K562 (cell line): ENCODE data around the gene BTG2. TPM values are rescaled to one million over a fixed set of nuclear protein-coding genes. Genes with fewer than 3 reads are reported as not detected.

ENCODE experiments used
- BACH1 ChIP-seq: fragments of 200-800 bp; sonication (Bioruptor generic); IDR thresholded peaks from 2 replicates; pipeline ENCODE4 v1.6.1; 2016; ENCODE audit warnings: missing genetic modification characterization, missing compliant biosample characterization
- CBFA2T2 ChIP-seq: fragments of 450-650 bp; conservative IDR thresholded peaks from 2 replicates; pipeline ENCODE4 v1.6.1; 2017; ENCODE audit warnings: mild to moderate bottlenecking
- FOS ChIP-seq: IDR thresholded peaks from 3 replicates; pipeline ENCODE4 v1.6.1; 2011; ENCODE audit not compliant: insufficient read length; ENCODE audit errors: extremely low read depth
- FOXM1 ChIP-seq, 2 experiments: fragments of 450-650 bp in 1 of 2; sonication (generic) in 1 of 2; formaldehyde crosslinking in 1 of 2; IDR thresholded peaks; 2 replicates each; pipeline versions ENCODE4 v1.6.1 to v1.9.0; 2017 to 2022; ENCODE audit warnings: low read depth in 2 of 2, mild to moderate bottlenecking in 2 of 2, missing genetic modification reagents in 1 of 2, moderate library complexity in 1 of 2
- NCOA6 ChIP-seq: fragments of 450-650 bp; IDR thresholded peaks from 2 replicates; pipeline ENCODE4 v1.6.1; 2017; ENCODE audit warnings: mild to moderate bottlenecking
- NR2C2 ChIP-seq, 2 experiments: fragments of 200-800 bp in 1 of 2; sonication (Bioruptor generic) in 1 of 2; sonication (generic) in 1 of 2; formaldehyde crosslinking in 1 of 2; IDR thresholded peaks; 2 replicates each; pipeline versions ENCODE4 v1.6.1 to v1.8.0; 2016 to 2022; ENCODE audit warnings: mild to moderate bottlenecking in 1 of 2, missing compliant biosample characterization in 1 of 2, missing genetic modification characterization in 1 of 2, missing genetic modification reagents in 1 of 2
- POLR2AphosphoS2 ChIP-seq: IDR thresholded peaks from 2 replicates; pipeline ENCODE4 v1.6.1; 2012; ENCODE audit warnings: low read length, improper control_type of control experiment
- POLR2AphosphoS5 ChIP-seq: IDR thresholded peaks from 2 replicates; pipeline ENCODE4 v1.6.1; 2011; ENCODE audit warnings: mild to moderate bottlenecking, low read depth, low read length, moderate library complexity; ENCODE audit not compliant: control insufficient read depth, insufficient read depth
- PURB ChIP-seq: sonication (generic); formaldehyde crosslinking; IDR thresholded peaks from 2 replicates; pipeline ENCODE4 v1.9.0; 2021; ENCODE audit warnings: low read depth, mild to moderate bottlenecking, missing genetic modification reagents
- SP2 ChIP-seq: IDR thresholded peaks from 2 replicates; pipeline ENCODE4 v1.6.1; 2011; ENCODE audit warnings: mild to moderate bottlenecking, low read depth, low read length, moderate library complexity; ENCODE audit not compliant: poor library complexity, severe bottlenecking; ENCODE audit errors: extremely low read depth
- TARDBP ChIP-seq: fragments of 450-650 bp; IDR thresholded peaks from 2 replicates; pipeline ENCODE4 v1.6.1; 2016
- THAP12 ChIP-seq: fragments of 250-450 bp; sonication (Bioruptor Pico); IDR thresholded peaks from 2 replicates; pipeline ENCODE4 v1.9.0; 2021; ENCODE audit warnings: mild to moderate bottlenecking, inconsistent platforms
- U2AF1 ChIP-seq: fragments of 200-400 bp; formaldehyde crosslinking; optimal IDR thresholded peaks from 2 replicates; pipeline ENCODE3; 2017; ENCODE audit warnings: mild to moderate bottlenecking, low read depth, low read length, moderate library complexity
- ZBTB9 ChIP-seq: fragments of 450-650 bp; formaldehyde crosslinking; IDR thresholded peaks from 2 replicates; pipeline ENCODE4 v1.4.0; 2020; ENCODE audit warnings: mild to moderate bottlenecking, moderate library complexity
- ZKSCAN1 ChIP-seq: fragments of 150-350 bp; IDR thresholded peaks from 2 replicates; pipeline ENCODE4 v1.6.1; 2016; ENCODE audit warnings: low read depth, low read length
- ZNF197 ChIP-seq: fragments of 200-800 bp; sonication (Bioruptor generic); IDR thresholded peaks from 2 replicates; pipeline ENCODE4 v1.6.1; 2016; ENCODE audit warnings: low read depth, missing genetic modification characterization, missing compliant biosample characterization
- ZNF24 ChIP-seq: fragments of 450-650 bp; IDR thresholded peaks from 2 replicates; pipeline ENCODE4 v1.6.1; 2016
- ZNF561 ChIP-seq: fragments of 450-650 bp; formaldehyde crosslinking; conservative IDR thresholded peaks from 2 replicates; pipeline ENCODE4 v1.4.0; 2020; ENCODE audit warnings: mild to moderate bottlenecking, moderate library complexity
- ZNF584 ChIP-seq: fragments of 200-800 bp; sonication (Bioruptor generic); IDR thresholded peaks from 2 replicates; pipeline ENCODE4 v1.6.1; 2016; ENCODE audit warnings: low read depth, mild to moderate bottlenecking, missing genetic modification characterization, missing compliant biosample characterization
- ZNF717 ChIP-seq: fragments of 250-450 bp; sonication (Bioruptor Pico); IDR thresholded peaks from 2 replicates; pipeline ENCODE4 v1.5.0; 2021
- ZSCAN29 ChIP-seq: fragments of 450-650 bp; IDR thresholded peaks from 2 replicates; pipeline ENCODE4 v1.6.1; 2017
- polyA plus RNA-seq, 8 experiments: library from polyadenylated mRNA; depleted of rRNA in 4 of 8; stranded (reverse) in 5 of 8; unstranded in 3 of 8; fragments of >200 nt; fragmentation: Nextera tagmentation in 2 of 8; fragmentation: Illumina TruSeq in 1 of 8; extraction: Ambion mirVana in 2 of 8; extraction: Trizol in 1 of 8; gene quantifications; 2 replicates each; pipeline versions ENCODE4 v1.2.1 to v1.2.3, GENCODE V29; 2011 to 2014; ENCODE audit warnings: inconsistent platforms in 1 of 8, missing spikeins in 1 of 8
- total RNA-seq, 7 experiments: library from RNA; depleted of rRNA in 6 of 7; stranded (reverse); fragments of >200 nt in 6 of 7; fragmentation: Illumina TruSeq in 2 of 7; extraction: Trizol in 2 of 7; gene quantifications; 2 replicates each; pipeline versions ENCODE4 v1.2.1 to v1.2.3, GENCODE V29; 2011 to 2021; ENCODE audit warnings: low replicate concordance in 1 of 7

The BTG2 gene
- total and polyA plus RNA-seq, 9 of the 15 experiments (the other 6 are each of a cell fraction or from before 2014, with no cell fraction given), result 2.3 to 41.9 (median 8.7) TPM

- TF ChIP-seq ZNF24, result no peak
- TF ChIP-seq CBFA2T2, result no peak
- TF ChIP-seq POLR2AphosphoS5, result peak; percentile 76
- 0 out of 2 replicates have a peak, but pooled peaks have one; percentile 37 for TF ChIP-seq ZKSCAN1
- TF ChIP-seq THAP12 (CRISPR knock-in tag), result peak; percentile 48; the same call in 1 of the 2 replicates
- no peak for TF ChIP-seq ZNF561 (CRISPR knock-in tag)
- no peak for TF ChIP-seq ZSCAN29
- no peak for TF ChIP-seq FOS
- TF ChIP-seq TARDBP, result no peak
- TF ChIP-seq NR2C2 (CRISPR knock-in tag; IDR thresholded peaks at IDR 0.05), result no peak
- peak; percentile 62 for TF ChIP-seq NR2C2 (tag; IDR thresholded peaks at IDR 0.05)
- TF ChIP-seq ZNF584 (CRISPR knock-in tag), result no peak
- TF ChIP-seq ZNF717 (CRISPR knock-in tag), result no peak
- no peak for TF ChIP-seq PURB (CRISPR knock-in tag)
- no peak for TF ChIP-seq ZNF197 (CRISPR knock-in tag)
- 0 out of 2 replicates have a peak, but pooled peaks have one; percentile 13 for TF ChIP-seq NCOA6
- no peak for TF ChIP-seq POLR2AphosphoS2
- peak; percentile 37; the same call in 1 of the 2 replicates for TF ChIP-seq ZBTB9 (CRISPR knock-in tag)
- TF ChIP-seq FOXM1 (IDR thresholded peaks at IDR 0.05; ENCODE audit: low read depth), result peak; percentile 50
- no peak for TF ChIP-seq FOXM1 (CRISPR knock-in tag; IDR thresholded peaks at IDR 0.05; ENCODE audit: low read depth)
- no peak for TF ChIP-seq U2AF1
- no peak for TF ChIP-seq SP2
- 0 out of 2 replicates have a peak, but pooled peaks have one; percentile 9 for TF ChIP-seq BACH1 (tag)
These were observed at the start of gene BTG2 (continued) for GRCh38 chr1:203304919-203305808.
